Effector memory CD8-positive, alpha-beta T cell (primary cell): ENCODE measurements around the gene SERPINA5.

Experiments used
- ATAC-seq: fragments of 150-1000 bp; cut with Tn5 transposase; replicated peaks from 2 replicates; pipeline ENCODE4 v1.10.0; 2021; ENCODE audit warnings: mild to moderate bottlenecking, moderate library complexity
- DNase-seq, 3 experiments: peaks; one replicate each; pipeline ENCODE4 v3.0.0; 2021
- H3K27ac Mint-ChIP-seq, 2 donors: one replicate each; pipeline ENCODE4 v1.8.0; 2022; ENCODE audit warnings: mild to moderate bottlenecking in 2 of 2, mixed read lengths in 2 of 2, moderate library complexity in 2 of 2
- H3K27me3 Mint-ChIP-seq, 2 donors: one replicate each; pipeline ENCODE4 v1.8.0; 2022; ENCODE audit warnings: mixed read lengths in 2 of 2
- H3K36me3 Mint-ChIP-seq: one replicate; pipeline ENCODE4 v1.8.0; 2022; ENCODE audit warnings: mild to moderate bottlenecking, moderate library complexity, mixed read lengths; ENCODE audit not compliant: insufficient read depth
- H3K4me1 Mint-ChIP-seq, 2 donors: one replicate each; pipeline ENCODE4 v1.8.0; 2022; ENCODE audit warnings: low read depth in 2 of 2, mixed read lengths in 2 of 2
- H3K4me3 Mint-ChIP-seq, 2 donors: one replicate each; pipeline ENCODE4 v1.8.0; 2022; ENCODE audit warnings: mild to moderate bottlenecking in 2 of 2, mixed read lengths in 2 of 2, moderate library complexity in 2 of 2
- H3K9me3 Mint-ChIP-seq, 2 donors: one replicate each; pipeline ENCODE4 v1.8.0; 2022; ENCODE audit warnings: mixed read lengths in 2 of 2
- total RNA-seq, 9 experiments: gene quantifications; one replicate each; lab custom pipeline; 2026; lab: John Stamatoyannopoulos, UW

SERPINA5 gene
- 0 to 0.07 (median 0) reads per million in 9 experiments for total RNA-seq

- DNase-seq = no peak
- ATAC-seq = no peak
- H3K4me3 Mint-ChIP-seq = no peak within 1 kb of the TSS
- peaks cover 0 to 1% of the 10 kb centered on the region in 2 donors for H3K9me3 Mint-ChIP-seq
- H3K36me3 Mint-ChIP-seq = peaks cover 3% of the 10 kb centered on the region
- H3K4me1 Mint-ChIP-seq = no peaks in the 10 kb centered on the region
- peaks cover 23 to 34% of the 10 kb centered on the region in 2 donors for H3K27me3 Mint-ChIP-seq
- H3K27ac Mint-ChIP-seq = no peak within 1 kb of the TSS
These were observed at the start of gene SERPINA5 for GRCh38 chr14:94581127-94581999. TSS of gene SERPINA5 (plus strand) at chr14:94581426. CDS start at chr14:94587363, 5,937 bp downstream.

- DNase-seq = no peak
- Mint-ChIP-seq H3K27ac (no peak overlapping the region), H3K27me3 (peaks cover 2 to 16% of the 10 kb centered on the region in 2 donors), H3K4me3 (no peak overlapping the region), H3K4me1 (no peaks in the 10 kb centered on the region), H3K9me3 (no peaks in the 10 kb centered on the region), H3K36me3 (no peaks in the 10 kb centered on the region)
- ATAC-seq = no peak
These were observed 48.8 kb upstream of the SERPINA5 start for GRCh38 chr14:94532447-94532846.

GRCh38 chr14:94535506-94535905 is 45.7 kb upstream of the SERPINA5 start:
- peaks cover 6 to 39% of the 10 kb centered on the region in 2 donors for H3K27me3 Mint-ChIP-seq

GRCh38 chr14:94536836-94537235 is 44.4 kb upstream of the SERPINA5 start:
- Mint-ChIP-seq H3K27ac (no peak overlapping the region), H3K36me3 (no peaks in the 10 kb centered on the region), H3K4me1 (no peaks in the 10 kb centered on the region), H3K9me3 (no peaks in the 10 kb centered on the region), H3K27me3 (peaks cover 6 to 43% of the 10 kb centered on the region in 2 donors), H3K4me3 (no peak overlapping the region)
- ATAC-seq (no peak), DNase-seq (no peak)

More at GRCh38 chr14:94535506-94535905, 45.7 kb upstream of the SERPINA5 start:
- ATAC-seq (no peak), DNase-seq (no peak)
- Mint-ChIP-seq H3K27ac (no peak overlapping the region), H3K4me3 (no peak overlapping the region), H3K4me1 (no peaks in the 10 kb centered on the region), H3K36me3 (no peaks in the 10 kb centered on the region), H3K9me3 (no peaks in the 10 kb centered on the region)

GRCh38 chr14:94538070-94538740 is 43.0 kb upstream of the SERPINA5 start:
- H3K27ac Mint-ChIP-seq = no peak overlapping the region
- H3K36me3 Mint-ChIP-seq = no peaks in the 10 kb centered on the region
- H3K4me1 Mint-ChIP-seq = no peaks in the 10 kb centered on the region
- peaks cover 6 to 50% of the 10 kb centered on the region in 2 donors for H3K27me3 Mint-ChIP-seq
- ATAC-seq (no peak), DNase-seq (no peak)
- no peak overlapping the region for H3K4me3 Mint-ChIP-seq
- no peaks in the 10 kb centered on the region for H3K9me3 Mint-ChIP-seq

- ATAC-seq (no peak), DNase-seq (no peak)
- Mint-ChIP-seq H3K9me3 (no peaks in the 10 kb centered on the region), H3K27ac (no peak overlapping the region), H3K4me1 (no peaks in the 10 kb centered on the region), H3K27me3 (peaks cover 6 to 45% of the 10 kb centered on the region in 2 donors), H3K36me3 (no peaks in the 10 kb centered on the region), H3K4me3 (no peak overlapping the region)
These were observed 42.0 kb upstream of the SERPINA5 start for GRCh38 chr14:94539181-94539580.

GRCh38 chr14:94540031-94540794 is 41.0 kb upstream of the SERPINA5 start:
- no peak overlapping the region for H3K27ac Mint-ChIP-seq
- H3K27me3 Mint-ChIP-seq = peaks cover 6 to 48% of the 10 kb centered on the region in 2 donors
- H3K36me3 Mint-ChIP-seq = no peaks in the 10 kb centered on the region
- DNase-seq (no peak), ATAC-seq (no peak)
- no peaks in the 10 kb centered on the region for H3K9me3 Mint-ChIP-seq
- no peak overlapping the region for H3K4me3 Mint-ChIP-seq
- no peaks in the 10 kb centered on the region for H3K4me1 Mint-ChIP-seq

GRCh38 chr14:94541234-94541975 is 39.8 kb upstream of the SERPINA5 start:
- DNase-seq = no peak
- Mint-ChIP-seq H3K4me1 (no peaks in the 10 kb centered on the region), H3K9me3 (peaks cover 0 to under 1% of the 10 kb centered on the region in 2 donors), H3K4me3 (no peak overlapping the region), H3K27me3 (peaks cover 15 to 60% of the 10 kb centered on the region in 2 donors), H3K36me3 (no peaks in the 10 kb centered on the region), H3K27ac (no peak overlapping the region)
- ATAC-seq = no peak

- H3K9me3 Mint-ChIP-seq = peaks cover 0 to 5% of the 10 kb centered on the region in 2 donors
- H3K4me3 Mint-ChIP-seq = no peak overlapping the region
- H3K27me3 Mint-ChIP-seq = peaks cover 16 to 60% of the 10 kb centered on the region in 2 donors
- no peak for DNase-seq
- no peak for ATAC-seq
- no peaks in the 10 kb centered on the region for H3K4me1 Mint-ChIP-seq
- H3K36me3 Mint-ChIP-seq = no peaks in the 10 kb centered on the region
- no peak overlapping the region for H3K27ac Mint-ChIP-seq
These were observed 39.0 kb upstream of the SERPINA5 start for GRCh38 chr14:94542111-94542810.

GRCh38 chr14:94542811-94543440 is 38.3 kb upstream of the SERPINA5 start:
- Mint-ChIP-seq H3K27me3 (peaks cover 21 to 60% of the 10 kb centered on the region in 2 donors), H3K27ac (no peak overlapping the region), H3K9me3 (peaks cover 0 to 5% of the 10 kb centered on the region in 2 donors), H3K4me1 (no peaks in the 10 kb centered on the region), H3K36me3 (no peaks in the 10 kb centered on the region), H3K4me3 (no peak overlapping the region)
- ATAC-seq (no peak), DNase-seq (no peak)

GRCh38 chr14:94543449-94544124 is 37.6 kb upstream of the SERPINA5 start:
- Mint-ChIP-seq H3K27me3 (peaks cover 16 to 64% of the 10 kb centered on the region in 2 donors), H3K4me1 (no peaks in the 10 kb centered on the region), H3K9me3 (peaks cover 0 to 5% of the 10 kb centered on the region in 2 donors), H3K4me3 (no peak overlapping the region), H3K27ac (no peak overlapping the region), H3K36me3 (no peaks in the 10 kb centered on the region)
- DNase-seq = no peak
- no peak for ATAC-seq
